GM18507 (cell line): ENCODE data around the gene STPG3.

ENCODE experiments used
- DNase-seq: peaks from one replicate; pipeline ENCODE4 v3.0.0; 2011; ENCODE audit warnings: low read depth; ENCODE audit not compliant: insufficient read length; ENCODE audit errors: extremely low spot score
- FAIRE-seq: peaks from 2 replicates; lab custom pipeline; 2011; peaks lifted over from hg19 to GRCh38; lab: Jason Lieb, UNC

Gene STPG3

GRCh38 chr9:137251194-137251461 lies at the start of gene STPG3:
STPG3 (plus strand) TSS chr9:137251286; CDS start chr9:137251287, 1 bp downstream.
- no peak for DNase-seq
- no peak for FAIRE-seq

GRCh38 chr9:137202966-137203365 lies 48.1 kb upstream of the STPG3 start:
- DNase-seq: no peak
- FAIRE-seq: no peak

GRCh38 chr9:137204731-137205125 lies 46.4 kb upstream of the STPG3 start:
- no peak for FAIRE-seq
- no peak for DNase-seq

- DNase-seq: peak; percentile 96
- FAIRE-seq: peak; percentile 84
These were observed 45.7 kb upstream of the STPG3 start, which contains the start of the genes NDOR1 and TMEM203 for GRCh38 chr9:137205126-137206069. NDOR1 (plus strand) TSS chr9:137205700; CDS start chr9:137205778, 78 bp downstream. TMEM203 (minus strand) TSS chr9:137205648; CDS start chr9:137205414, 234 bp downstream.

DNA sequence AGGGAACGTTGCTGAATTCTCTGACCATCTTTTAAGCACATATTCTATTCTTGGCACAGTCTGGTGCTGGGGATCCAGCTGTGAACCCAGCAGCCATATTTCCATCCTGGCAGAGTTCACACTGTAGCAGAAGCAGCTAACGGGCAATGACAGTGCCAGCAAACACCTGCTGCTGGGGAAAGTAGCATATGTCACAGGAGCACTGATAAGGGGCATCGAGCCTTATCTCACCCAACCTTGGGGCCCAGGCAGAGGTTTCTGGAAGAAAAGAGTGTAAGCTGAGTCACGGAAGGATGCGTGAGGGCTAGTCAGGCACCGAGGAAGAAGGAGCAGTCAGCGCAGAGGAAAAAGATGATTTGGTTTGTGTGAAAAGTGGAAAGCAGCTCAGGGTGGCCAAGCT lies 44.5 kb upstream of the STPG3 start:
- FAIRE-seq (no peak), DNase-seq (no peak)

DNA sequence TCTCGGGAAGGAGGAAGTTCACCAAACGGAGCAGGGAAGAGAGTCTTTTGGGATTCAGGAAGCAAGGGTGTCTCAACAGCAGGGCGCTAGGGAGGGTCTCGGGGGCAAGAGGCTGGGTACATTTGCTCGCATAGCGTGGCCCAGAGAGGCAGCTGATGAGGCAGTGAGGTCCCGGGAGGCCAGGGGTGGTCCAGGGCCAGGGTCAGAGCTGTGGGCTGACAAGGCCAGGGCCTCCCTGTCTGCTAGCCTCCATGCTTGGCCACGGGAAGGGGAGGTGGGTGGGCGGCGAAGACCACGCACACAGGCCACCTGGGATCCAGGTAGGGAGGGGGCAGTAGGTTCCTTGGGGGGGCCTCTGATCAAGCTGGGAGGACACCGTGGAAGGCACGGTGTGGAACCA lies 39.6 kb upstream of the STPG3 start:
- FAIRE-seq: no peak
- DNase-seq: no peak

DNA sequence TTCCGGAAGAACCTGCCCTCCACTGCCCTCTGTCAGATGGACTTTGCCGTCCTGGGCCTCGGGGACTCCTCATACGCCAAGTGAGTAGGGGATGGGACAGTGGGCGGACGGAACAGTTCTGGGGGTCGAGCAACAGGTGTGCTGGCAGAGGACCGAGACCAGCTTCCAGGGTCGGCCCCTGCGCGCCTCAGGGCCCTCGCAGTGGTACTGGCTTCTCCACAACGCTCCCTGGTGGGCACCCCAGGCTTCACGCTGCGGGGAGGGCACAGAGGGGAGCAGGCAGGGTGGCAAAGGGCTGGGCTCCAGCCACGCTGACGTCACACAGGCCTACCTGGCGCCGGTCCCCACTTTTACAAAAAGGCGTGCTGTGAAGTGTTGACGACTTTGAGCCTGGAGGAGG lies 38.6 kb upstream of the STPG3 start:
- DNase-seq (no peak), FAIRE-seq (no peak)

- DNase-seq (no peak), FAIRE-seq (no peak)
These were observed 37.7 kb upstream of the STPG3 start for GRCh38 chr9:137213160-137214060.

DNA sequence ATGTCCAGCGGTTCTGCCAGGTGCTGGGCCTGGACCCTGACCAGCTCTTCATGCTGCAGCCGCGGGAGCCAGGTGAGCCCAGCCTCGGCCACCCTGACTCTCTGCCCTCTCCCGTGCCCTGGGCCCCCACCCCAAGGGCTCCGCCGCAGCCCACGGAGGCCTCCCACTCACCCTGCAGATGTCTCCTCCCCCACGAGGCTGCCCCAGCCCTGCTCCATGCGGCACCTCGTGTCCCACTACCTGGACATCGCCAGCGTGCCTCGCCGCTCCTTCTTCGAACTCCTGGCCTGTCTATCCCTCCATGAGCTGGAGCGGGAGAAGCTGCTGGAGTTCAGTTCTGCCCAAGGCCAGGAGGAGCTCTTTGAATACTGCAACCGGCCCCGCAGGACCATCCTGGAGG lies 36.5 kb upstream of the STPG3 start:
- DNase-seq (no peak), FAIRE-seq (no peak)

DNA sequence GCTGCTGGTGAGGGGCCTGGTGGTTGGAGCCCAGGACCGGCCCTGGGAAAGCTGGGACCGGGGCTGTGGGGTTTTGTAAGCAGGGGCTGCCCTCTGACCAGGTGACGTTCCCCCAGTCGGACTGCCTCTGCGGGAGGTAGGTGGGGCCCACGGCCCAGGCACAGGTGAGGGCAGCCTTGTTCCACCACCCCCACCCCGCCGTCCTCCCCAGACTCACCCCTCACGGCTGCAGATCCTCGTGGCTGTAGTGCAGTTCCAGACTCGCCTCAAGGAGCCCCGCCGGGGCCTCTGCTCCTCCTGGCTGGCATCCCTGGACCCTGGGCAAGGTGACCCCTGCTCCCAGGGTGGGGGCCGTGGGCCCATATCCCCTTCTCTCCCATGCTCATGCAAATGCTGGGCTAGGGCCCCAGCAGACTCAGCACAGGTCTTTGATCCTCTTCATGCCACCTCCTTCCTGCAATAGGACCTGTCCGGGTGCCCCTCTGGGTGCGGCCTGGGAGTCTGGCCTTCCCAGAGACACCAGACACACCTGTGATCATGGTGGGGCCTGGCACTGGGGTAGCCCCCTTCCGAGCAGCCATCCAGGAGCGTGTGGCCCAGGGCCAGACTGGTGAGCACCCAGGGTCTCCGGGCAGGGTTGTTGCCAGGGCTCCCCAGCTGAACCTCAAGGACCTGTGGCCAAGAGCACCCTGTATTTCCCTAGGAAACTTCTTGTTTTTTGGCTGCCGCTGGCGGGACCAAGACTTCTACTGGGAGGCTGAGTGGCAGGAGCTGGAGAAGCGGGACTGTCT lies 35.7 kb upstream of the STPG3 start:
- FAIRE-seq: no peak
- no peak for DNase-seq

- no peak for FAIRE-seq
- no peak for DNase-seq
These were observed 34.7 kb upstream of the STPG3 start for GRCh38 chr9:137216188-137216965.

DNA sequence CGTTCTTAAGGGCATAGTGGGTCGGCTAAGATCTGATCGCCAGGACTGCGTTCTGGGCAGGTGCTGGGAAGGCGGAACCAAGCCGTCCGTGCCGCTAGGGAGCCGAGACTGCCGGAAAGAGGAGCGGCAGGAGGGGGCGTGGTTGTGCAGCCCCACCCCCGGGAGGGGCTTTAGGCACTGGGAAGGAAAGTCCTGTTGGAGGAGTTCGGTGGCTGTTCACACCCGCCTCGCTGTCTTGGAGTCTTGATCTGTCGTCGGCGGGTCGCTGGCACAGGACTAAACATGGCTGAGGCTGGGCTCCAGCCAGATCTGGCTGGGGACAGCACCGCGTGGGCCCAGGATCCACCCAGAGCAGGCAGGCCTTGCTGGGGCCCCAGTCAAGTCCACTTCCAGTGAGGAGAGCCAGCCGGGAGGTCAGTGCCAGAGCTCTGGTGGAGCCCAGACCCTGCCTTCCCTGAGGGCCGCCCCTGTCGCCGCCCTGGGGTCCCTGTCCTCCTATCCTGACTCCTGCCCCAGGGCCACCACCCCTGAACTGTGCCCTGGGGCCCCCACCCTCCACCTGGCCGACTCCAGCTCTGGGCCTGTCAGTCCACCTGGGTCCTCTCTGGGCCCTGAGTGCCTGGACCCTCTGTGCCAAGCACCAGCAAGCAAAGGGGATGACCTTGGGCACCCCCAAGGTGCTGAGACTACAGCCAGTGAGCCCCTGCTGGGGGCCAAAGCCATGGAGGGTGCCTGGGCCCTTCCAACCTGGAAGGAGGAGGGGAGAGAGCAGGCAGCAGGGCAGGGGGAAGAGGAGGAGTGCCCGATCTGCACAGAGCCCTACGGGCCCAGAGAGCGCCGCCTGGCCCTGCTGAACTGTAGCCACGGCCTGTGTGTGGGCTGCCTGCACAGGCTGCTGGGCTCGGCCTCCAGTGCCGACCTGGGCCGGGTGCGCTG lies 33.5 kb upstream of the STPG3 start:
- DNase-seq: no peak

GRCh38 chr9:137218212-137218753 lies 32.8 kb upstream of the STPG3 start:
- FAIRE-seq: no peak
- DNase-seq: no peak

More for the DNA sequence above, 33.5 kb upstream of the STPG3 start:
- FAIRE-seq: no peak

- no peak for FAIRE-seq
- no peak for DNase-seq
These were observed 32.3 kb upstream of the STPG3 start for GRCh38 chr9:137218754-137219271.

- no peak for FAIRE-seq
These were observed 31.2 kb upstream of the STPG3 start for GRCh38 chr9:137219757-137220316.

DNA sequence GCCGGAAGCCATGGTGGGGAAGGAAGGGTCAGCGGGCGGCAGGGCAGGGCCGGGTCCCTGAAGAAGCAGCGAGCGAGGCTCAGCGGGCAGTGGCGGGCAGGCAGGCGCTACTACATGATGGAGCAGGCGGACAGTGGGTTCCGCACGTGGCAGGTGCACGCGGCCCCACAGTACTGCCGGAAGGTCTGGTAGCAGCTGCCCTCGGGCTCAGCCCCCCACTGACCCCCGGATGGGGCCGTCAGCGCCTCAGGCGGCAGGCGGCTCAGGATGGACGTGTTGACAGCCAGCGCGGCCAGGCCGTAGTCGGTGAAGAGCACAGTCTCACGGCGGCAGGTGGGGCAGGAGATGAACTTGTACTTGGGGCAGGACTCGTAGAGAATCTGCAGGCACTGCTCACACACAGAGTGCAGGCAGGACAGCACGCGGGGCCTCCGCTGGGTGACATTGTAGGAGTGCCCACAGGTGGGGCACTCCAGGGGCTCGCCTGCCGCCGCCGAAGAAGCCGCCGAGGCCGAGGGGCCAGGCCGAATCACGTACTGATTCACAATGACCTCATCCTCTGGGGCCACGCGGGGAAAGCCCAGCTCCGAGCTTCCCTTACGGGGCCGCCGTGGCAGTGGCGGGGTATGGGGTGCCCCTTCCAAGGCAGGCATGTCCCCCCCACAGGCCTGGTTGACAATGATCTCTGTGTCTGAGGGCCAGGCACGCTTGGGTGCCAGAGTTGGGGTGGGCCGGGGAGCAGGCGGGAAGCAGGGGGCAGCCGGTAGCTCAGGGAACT lies 30.6 kb upstream of the STPG3 start:
- FAIRE-seq (no peak), DNase-seq (no peak)

More at GRCh38 chr9:137219757-137220316, 31.2 kb upstream of the STPG3 start:
- DNase-seq: no peak
